ENCODE data around the gene NACA. TPM values are rescaled to one million over a fixed set of nuclear protein-coding genes. Genes with fewer than 3 reads are reported as not detected.

NACA gene
- total RNA-seq, 3 donors from 2014 or later = 507 to 753 (median 639) TPM

DNA sequence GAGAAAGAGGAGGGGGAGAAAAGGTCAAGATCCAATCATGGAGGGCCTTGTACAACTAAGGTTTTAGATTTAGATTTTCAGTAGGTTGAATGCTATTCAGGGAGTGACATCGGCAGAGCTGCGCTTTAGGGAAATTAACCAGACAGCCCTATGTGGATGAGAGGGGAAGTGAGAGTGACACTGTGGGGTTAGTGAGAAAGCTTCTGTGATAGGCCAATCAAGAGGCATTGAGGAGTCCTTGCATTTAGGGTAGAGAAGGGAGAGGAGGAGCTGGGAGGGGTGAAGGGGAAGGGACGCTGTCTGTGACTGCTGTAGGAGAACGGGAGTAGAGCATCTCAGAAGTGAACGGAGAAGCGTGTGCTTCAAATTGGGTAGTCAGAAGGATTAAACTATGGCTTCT lies 41.4 kb upstream of the NACA start:
- intact Hi-C loops (cut with DNase I, micrococcal nuclease) = no loop called here
- Histone ChIP-seq H3K4me3 (no peak overlapping the region), H3K4me1 (ENCODE audit: low read depth) (no peaks in the 10 kb centered on the region), H3K36me3 (ENCODE audit: low read depth) (no peaks in the 10 kb centered on the region), H3K9me3 (no peaks in the 10 kb centered on the region)
- no peak for TF ChIP-seq CTCF (IDR thresholded peaks at IDR 0.05)
- ATAC-seq (peak; percentile 55), DNase-seq (peak in 1 of 3 donors; percentile 19)

GRCh38 chr12:56763753-56764657 lies 38.9 kb upstream of the NACA start:
- Histone ChIP-seq H3K4me1 (ENCODE audit: low read depth) (no peaks in the 10 kb centered on the region), H3K36me3 (ENCODE audit: low read depth) (no peaks in the 10 kb centered on the region), H3K9me3 (peaks cover 1% of the 10 kb centered on the region), H3K4me3 (no peak overlapping the region)
- TF ChIP-seq CTCF (IDR thresholded peaks at IDR 0.05) = no peak
- intact Hi-C loops (cut with DNase I, micrococcal nuclease) = no loop called here
- no peak for ATAC-seq
- DNase-seq = no peak

- intact Hi-C loops (cut with DNase I, micrococcal nuclease) = no loop called here
- Histone ChIP-seq H3K4me3 (no peak overlapping the region), H3K36me3 (ENCODE audit: low read depth) (no peaks in the 10 kb centered on the region), H3K9me3 (peaks cover 13% of the 10 kb centered on the region), H3K4me1 (ENCODE audit: low read depth) (no peaks in the 10 kb centered on the region)
- ATAC-seq (no peak), DNase-seq (no peak)
- TF ChIP-seq CTCF (IDR thresholded peaks at IDR 0.05) = no peak
These were observed 36.7 kb upstream of the NACA start for GRCh38 chr12:56761812-56762211.

- intact Hi-C loops (cut with DNase I, micrococcal nuclease) = no loop called here
- H3K4me3 ChIP-seq = no peak overlapping the region
- H3K36me3 ChIP-seq (ENCODE audit: low read depth) = no peaks in the 10 kb centered on the region
- H3K4me1 ChIP-seq (ENCODE audit: low read depth) = no peaks in the 10 kb centered on the region
- no peak for ATAC-seq
- H3K9me3 ChIP-seq = peaks cover 13% of the 10 kb centered on the region
- no peak for DNase-seq
- no peak for TF ChIP-seq CTCF (IDR thresholded peaks at IDR 0.05)
These were observed 35.4 kb upstream of the NACA start for GRCh38 chr12:56760460-56760859.

DNA sequence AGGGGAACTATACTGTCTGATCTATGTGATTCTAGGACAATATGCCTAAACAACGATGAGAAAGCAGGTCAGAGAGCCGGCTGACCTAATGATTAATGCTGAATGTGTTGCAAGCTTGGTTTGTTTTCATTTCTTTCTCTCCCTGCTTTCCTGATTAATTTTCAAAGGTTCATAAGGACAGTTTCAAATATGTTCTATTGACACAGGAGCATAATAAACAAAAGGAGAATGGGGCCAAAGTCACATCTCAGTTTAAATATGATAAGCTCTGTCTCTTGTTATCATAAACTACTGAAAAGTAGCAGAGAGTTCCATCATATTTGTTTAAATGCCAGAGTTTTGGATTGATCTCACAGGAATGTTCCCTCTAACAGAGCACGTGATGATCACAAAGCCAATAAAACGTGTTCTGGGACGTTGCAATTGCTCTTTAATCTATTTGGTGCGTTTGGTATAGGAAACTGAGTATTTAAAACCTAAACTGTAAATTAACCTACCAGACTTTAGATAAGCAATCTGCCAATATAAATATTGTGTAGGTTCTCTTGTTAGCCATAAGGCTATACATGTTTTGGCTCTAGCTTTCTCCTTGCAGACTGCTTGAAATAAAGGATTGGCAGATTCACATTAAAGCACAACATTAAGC lies 34.3 kb upstream of the NACA start:
- Histone ChIP-seq H3K4me1 (ENCODE audit: low read depth) (no peaks in the 10 kb centered on the region), H3K9me3 (peaks cover 13% of the 10 kb centered on the region), H3K36me3 (ENCODE audit: low read depth) (no peaks in the 10 kb centered on the region), H3K4me3 (no peak overlapping the region)
- intact Hi-C loops (cut with DNase I, micrococcal nuclease) = loop anchor here in 1 of 2 donors (2.0 kb wide), 1 partner anchor 227 kb away; no protein-coding TSS in a partner anchor
- ATAC-seq (no peak), DNase-seq (no peak)
- TF ChIP-seq CTCF (IDR thresholded peaks at IDR 0.05) = no peak
